ENCODE data around the gene NR2E1.

Gene NR2E1

DNA sequence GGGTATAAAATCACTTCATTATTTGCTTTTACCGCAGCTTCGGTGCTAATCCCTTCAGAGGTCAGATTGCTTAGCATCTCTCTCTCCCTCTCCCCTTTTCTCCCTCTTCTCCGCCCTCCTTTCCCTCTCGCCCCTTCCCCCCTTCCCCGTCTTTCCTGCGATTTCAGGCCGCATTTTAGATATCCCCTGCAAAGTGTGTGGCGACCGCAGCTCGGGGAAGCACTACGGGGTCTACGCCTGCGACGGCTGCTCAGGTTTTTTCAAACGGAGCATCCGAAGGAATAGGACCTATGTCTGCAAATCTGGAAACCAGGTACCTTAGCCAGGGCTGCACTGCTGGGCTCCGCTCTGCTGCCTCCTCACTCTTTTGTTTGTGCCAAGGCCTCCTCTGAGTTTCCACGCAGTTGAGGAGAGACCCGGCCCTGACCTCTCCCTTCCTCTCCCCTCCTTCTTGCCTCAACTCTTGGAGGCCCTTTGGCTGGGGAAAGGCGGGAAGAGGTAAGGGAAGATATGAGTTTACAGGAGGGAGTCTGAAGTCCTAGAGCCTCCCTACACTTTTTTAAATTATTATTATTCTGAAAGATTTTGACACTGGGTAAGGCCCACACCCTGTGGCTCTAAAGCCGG, 5.6 kb downstream of the NR2E1 start:
- no peak for DNase-seq (ENCODE audit: low spot score)

GRCh38 chr6:108171918-108172516, 6.2 kb downstream of the NR2E1 start:
- no peak for DNase-seq (ENCODE audit: low spot score)

- DNase-seq (ENCODE audit: low spot score), result no peak
Measured at GRCh38 chr6:108174371-108175175, 8.8 kb downstream of the NR2E1 start.

- no peak for DNase-seq (ENCODE audit: low spot score)
Measured at GRCh38 chr6:108175176-108175591, 9.4 kb downstream of the NR2E1 start.

GRCh38 chr6:108175592-108176279, 9.9 kb downstream of the NR2E1 start:
- no peak for DNase-seq (ENCODE audit: low spot score)

DNA sequence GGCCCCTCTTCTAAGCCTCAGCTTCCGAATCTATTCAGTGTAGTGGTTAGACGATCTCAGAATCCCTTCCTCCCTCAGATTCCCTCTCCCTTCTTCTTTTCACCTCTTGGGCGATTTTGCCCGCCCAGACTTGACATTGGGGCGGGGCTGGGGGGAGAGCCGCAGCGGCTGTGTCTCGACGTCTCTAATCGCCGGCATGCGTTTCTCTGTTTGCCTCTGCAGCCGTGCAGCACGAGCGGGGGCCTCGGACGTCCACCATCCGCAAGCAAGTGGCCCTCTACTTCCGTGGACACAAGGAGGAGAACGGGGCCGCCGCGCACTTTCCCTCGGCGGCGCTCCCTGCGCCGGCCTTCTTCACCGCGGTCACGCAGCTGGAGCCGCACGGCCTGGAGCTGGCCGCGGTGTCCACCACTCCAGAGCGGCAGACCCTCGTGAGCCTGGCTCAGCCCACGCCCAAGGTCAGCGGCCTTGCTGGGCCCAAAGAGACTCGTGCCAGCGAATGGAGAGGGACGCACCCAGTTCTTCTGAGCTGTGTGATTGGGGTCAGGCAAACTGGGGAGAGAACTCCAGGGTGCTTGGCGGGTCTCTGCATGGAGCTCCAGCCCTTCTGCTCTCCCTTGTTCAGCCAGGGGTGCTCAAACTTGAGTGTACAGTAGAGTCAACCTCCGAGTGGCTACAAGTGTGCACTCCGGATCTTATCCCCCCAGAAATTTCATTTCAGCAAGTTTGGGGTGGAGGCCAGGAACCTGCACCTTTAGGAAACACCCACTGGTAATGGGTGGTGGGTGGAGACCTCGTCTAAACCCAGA, 10.7 kb downstream of the NR2E1 start:
- DNase-seq (ENCODE audit: low spot score), result no peak

GRCh38 chr6:108179741-108180140, 13.9 kb downstream of the NR2E1 start:
- no peak for DNase-seq (ENCODE audit: low spot score)

DNA sequence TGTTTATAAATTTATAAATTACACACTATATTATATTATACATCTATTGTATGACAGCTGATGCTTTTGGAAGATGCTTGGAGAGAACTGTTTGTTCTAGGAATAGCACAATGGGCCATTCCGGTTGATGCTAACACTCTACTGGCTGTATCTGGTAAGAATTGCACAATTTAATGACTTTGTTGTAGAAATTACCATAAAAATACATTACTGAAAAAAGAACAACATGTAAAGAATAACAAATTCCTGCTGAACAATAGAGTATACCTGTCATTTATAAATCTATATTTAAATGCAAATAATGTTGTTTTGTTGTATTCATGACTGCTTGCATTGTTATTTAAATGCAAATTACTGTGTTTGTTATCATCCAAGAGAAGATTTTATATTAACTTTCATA, 14.4 kb downstream of the NR2E1 start:
- DNase-seq (ENCODE audit: low spot score), result no peak

- DNase-seq (ENCODE audit: low spot score), result no peak
Measured at GRCh38 chr6:108180776-108181175, 15.0 kb downstream of the NR2E1 start.

DNA sequence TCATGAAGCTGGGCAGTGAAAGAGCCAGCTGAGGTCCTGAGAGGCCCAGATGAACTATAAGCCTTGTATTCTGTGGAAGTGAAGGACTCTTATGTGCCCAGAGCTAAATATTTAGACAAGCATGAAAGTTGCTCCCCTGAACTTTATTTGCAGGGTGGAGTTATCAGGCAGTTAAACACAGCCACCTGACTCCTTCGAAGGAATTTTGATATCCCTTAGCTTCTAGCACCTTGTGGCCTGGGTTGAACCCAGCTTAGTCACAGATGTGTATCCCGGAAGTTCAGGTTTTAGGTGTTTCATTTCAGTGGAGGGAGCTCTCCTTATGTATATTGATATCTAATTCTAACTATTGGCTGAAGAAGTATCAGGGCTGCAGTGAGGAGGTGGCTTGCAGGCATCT, 20.4 kb downstream of the NR2E1 start:
- no peak for DNase-seq (ENCODE audit: low spot score)

DNA sequence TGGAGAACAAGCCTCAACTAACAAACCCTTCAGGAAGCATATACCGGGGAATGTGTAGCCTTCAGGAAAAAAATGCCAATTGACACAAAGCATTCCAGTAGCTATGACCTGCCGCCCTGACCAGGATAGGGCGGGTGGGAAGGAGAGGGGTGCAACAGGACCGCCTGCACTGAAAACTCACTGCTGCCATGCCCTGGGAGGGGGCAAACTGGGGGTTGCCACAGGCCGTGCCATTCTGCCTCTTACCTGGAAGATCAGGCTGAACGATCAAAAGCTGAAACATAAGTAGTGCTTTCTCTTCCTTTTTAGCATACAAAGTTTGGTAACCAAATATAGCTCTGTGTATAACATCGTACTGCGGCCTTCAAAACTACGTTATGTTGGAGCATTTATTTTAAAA, 21.7 kb downstream of the NR2E1 start:
- DNase-seq (ENCODE audit: low spot score), result no peak

DNA sequence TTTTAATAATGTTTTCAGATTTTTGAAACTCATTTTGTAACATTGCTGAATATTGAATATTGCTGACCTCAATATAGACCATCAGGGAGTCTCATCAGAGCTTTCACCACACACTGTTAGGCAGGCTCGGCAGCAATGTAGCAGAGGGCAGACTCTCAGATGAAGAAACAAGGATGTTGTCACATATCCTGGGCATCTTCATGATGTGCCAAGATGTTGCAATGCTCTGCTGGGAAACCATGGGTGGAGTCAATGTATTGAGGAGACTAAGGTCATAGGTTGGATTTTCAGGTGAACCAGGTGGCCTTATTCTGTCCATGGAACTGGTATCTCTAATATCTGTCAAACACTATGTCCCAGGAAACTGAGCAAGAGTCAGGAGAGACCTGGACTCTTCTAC, 27.3 kb downstream of the NR2E1 start:
- no peak for DNase-seq (ENCODE audit: low spot score)

DNA sequence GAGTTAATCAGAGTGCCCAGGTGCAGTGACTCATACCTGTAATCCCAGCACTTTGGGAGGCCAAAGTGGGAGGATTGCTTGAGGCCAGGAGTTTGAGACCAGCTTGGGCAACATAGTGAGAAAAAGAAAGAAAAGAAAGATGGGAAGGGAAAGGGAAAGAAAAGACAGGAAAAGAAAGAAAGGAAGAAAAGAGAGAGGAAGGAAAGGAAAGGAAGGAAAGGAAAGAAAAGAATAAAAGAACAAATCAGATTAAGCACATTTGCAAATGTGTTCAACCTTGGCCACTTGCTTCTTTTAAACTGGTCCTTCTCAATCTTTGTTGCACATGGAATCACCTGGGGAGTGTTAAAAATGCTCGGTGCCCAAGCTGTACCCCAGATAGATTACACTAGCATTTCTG, 28.0 kb downstream of the NR2E1 start:
- no peak for DNase-seq (ENCODE audit: low spot score)

GRCh38 chr6:108194503-108194902, 28.7 kb downstream of the NR2E1 start:
- no peak for DNase-seq (ENCODE audit: low spot score)

GRCh38 chr6:108195209-108195608, 29.4 kb downstream of the NR2E1 start:
- no peak for DNase-seq (ENCODE audit: low spot score)

DNA sequence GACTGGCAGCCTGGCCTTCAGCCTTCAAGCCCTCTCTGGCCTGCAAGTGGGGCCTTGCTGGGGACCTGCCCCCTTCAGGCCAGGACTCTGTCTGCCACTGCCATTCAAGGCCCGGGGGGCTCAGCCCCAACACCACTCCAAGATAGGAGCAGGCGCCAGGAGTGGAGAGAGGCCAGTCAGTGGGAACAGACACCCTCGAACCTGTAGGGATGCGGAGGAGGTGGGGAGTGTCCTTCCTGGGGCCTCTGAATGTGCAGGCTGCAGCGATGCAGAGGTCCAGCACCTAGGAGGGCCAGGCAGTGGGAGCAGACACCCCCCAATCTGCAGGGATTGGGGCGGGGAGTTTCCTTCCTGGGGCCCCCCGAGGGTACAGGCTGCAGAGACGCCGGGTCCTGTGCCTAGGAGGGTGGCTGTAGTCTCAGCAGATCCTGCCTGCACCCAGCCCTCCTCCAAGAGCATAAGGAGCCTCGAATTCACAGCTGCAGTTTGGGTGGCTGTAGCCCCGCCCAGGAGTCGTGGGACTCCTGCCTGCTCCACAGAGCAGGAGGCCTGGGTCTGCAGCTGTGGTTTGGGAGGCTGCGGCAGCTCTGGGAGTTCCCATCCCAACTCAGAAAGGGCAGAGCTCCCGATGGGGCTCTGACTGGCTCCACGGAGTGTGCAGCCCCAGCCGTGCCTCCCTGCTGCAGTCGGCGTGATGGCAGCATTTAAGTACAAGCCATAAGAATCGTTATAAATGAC, 33.1 kb downstream of the NR2E1 start:
- DNase-seq (ENCODE audit: low spot score), result no peak

- no peak for DNase-seq (ENCODE audit: low spot score)
Measured at GRCh38 chr6:108200186-108200585, 34.4 kb downstream of the NR2E1 start.

DNA sequence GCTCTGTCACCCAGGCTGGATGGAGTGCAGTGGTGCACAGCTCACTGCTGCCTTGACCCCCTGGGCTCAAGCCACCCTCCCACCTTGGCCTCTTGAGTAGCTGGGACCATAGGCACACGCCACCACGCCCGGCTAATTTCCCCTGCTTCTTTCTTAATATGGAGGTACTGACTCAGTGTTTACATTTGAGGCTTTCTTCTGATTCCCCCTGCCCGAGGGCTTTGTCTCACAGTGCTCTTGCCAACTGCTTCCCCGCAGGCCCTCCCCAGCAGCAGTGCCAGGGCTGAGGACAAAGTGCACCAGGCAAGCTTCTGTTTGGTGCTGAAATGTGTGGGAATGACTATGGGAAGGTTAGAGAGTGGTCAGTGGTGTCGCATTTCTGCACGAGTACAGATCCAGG, 34.8 kb downstream of the NR2E1 start:
- no peak for DNase-seq (ENCODE audit: low spot score)

DNA sequence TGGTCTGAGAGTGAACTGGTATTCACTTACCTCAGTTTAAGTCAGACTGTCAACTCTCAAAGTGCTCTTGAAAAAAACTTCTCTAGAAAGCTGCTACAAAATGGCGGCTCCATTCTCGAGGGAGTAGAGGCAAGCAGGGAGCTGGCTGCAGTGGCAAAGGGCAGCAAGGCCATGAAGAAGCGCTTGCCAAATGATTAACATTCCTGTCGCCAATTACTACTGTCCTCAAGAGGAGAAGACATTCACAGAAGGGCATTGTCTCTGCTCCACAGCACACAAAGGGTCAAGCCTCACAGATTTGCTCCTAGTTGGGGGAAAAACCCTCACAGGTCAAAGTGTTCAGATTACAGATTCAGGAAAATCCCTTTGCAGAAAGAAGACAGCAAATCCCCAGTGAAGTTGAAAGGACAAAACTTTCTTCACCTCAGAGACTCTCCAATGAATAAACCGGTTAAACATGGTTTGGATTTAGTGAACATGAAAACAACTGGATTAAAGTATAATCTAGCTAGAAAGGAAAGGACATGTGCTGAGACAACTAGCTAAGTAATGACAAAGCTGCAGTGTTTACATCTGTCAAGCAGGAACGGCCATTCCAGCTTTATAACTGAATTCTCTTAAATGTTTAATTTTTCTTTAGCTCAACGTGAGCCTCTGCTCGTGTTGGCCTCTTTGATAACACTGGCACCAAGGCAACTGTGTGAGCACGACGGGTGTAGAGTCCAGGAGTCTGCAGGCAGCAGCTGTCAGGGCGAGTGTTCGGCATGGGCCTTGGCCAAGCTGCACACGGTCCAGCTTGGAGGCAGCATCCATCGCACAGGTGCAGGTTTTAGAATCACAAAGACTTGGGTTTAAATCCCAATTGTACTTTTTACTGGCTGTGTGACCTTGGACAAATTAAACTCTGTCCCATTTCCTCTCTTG, 37.6 kb downstream of the NR2E1 start:
- DNase-seq (ENCODE audit: low spot score), result no peak

GRCh38 chr6:108207013-108207412, 41.2 kb downstream of the NR2E1 start:
- no peak for DNase-seq (ENCODE audit: low spot score)

Data from SW480 (cell line).